Activated T-cell treated with anti-CD3 and anti-CD28 coated beads, Interleukin-2, amount 50 U/mL, for 48 hours (primary cell): Measurements from ENCODE around the gene BAIAP2L2.
"Not testable (repeated sequence)": the region's sequence is repeated elsewhere in the genome, so short reads cannot be mapped to it uniquely, and the experiment has no call there.

Source experiments
- DNase-seq, 2 experiments: peaks; one replicate each; pipeline ENCODE4 v3.0.0-alpha.2; 2020

Gene BAIAP2L2

GRCh38 chr22:38127869-38128268 lies 17.4 kb upstream of the BAIAP2L2 start:
- no peak for DNase-seq

- no peak for DNase-seq
These were observed 16.6 kb upstream of the BAIAP2L2 start for GRCh38 chr22:38126928-38127668.

GRCh38 chr22:38125751-38126201 lies 15.3 kb upstream of the BAIAP2L2 start:
- no peak for DNase-seq

GRCh38 chr22:38125038-38125610 lies 14.6 kb upstream of the BAIAP2L2 start:
- DNase-seq, result no peak

- DNase-seq, result no peak
These were observed 13.9 kb upstream of the BAIAP2L2 start for GRCh38 chr22:38124236-38124974.

GRCh38 chr22:38122616-38123015 lies 12.1 kb upstream of the BAIAP2L2 start:
- no peak for DNase-seq

GRCh38 chr22:38120359-38121110 lies 10.1 kb upstream of the BAIAP2L2 start:
- no peak for DNase-seq

- not testable (repeated sequence) for DNase-seq
These were observed 8.3 kb upstream of the BAIAP2L2 start for GRCh38 chr22:38118747-38119146.

GRCh38 chr22:38118182-38118581 lies 7.7 kb upstream of the BAIAP2L2 start:
- DNase-seq, result no peak

- DNase-seq, result not testable (repeated sequence)
These were observed 7.1 kb upstream of the BAIAP2L2 start for GRCh38 chr22:38117556-38117955.

- no peak for DNase-seq
These were observed 5.1 kb upstream of the BAIAP2L2 start for GRCh38 chr22:38115423-38116205.

- DNase-seq, result peak; percentile 85 to 88
These were observed 4.3 kb upstream of the BAIAP2L2 start for GRCh38 chr22:38114484-38115398.

GRCh38 chr22:38112381-38112780 lies 1.9 kb upstream of the BAIAP2L2 start:
- no peak for DNase-seq

- no peak for DNase-seq
These were observed 1.5 kb upstream of the BAIAP2L2 start for GRCh38 chr22:38111925-38112355.

- no peak for DNase-seq
These were observed 674 bp upstream of the BAIAP2L2 start for GRCh38 chr22:38110863-38111852.

GRCh38 chr22:38109371-38110001 lies 998 bp downstream of the BAIAP2L2 start:
- peak in 1 of 2 experiments; percentile 28 for DNase-seq

- no peak for DNase-seq
These were observed 1.7 kb downstream of the BAIAP2L2 start for GRCh38 chr22:38108561-38109319.
